NCI-H2196 (cell line): Measurements from ENCODE around the gene TLE3.
A peak's percentile ranks its signal among the peaks of the same experiment; 100 is the strongest.

Experiments
- DNase-seq: peaks from one replicate; lab custom pipeline; 2025; ENCODE audit not compliant: unreplicated experiment; lab: John Stamatoyannopoulos, UW

The TLE3 gene

DNA sequence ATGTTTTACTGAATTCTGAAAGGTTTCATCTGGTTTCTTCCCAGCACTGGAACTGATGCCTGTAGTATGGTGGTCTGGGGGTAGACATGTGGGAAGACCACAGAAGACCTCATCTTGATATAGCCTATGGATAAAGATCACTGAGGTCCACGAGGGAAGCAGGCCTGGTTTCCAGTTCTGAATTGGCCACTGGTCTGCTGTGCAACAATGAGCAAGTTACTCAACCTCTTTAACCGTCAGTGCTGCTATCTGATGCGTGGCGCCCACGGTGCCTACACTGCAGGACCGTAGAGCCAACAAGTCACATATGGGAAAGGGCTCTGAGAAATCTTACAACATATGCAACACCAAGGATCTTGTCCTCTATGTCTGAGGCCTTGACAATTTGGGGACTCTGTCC lies 13.3 kb downstream of the TLE3 start:
- no peak for DNase-seq

GRCh38 chr15:70083946-70084345 lies 13.8 kb downstream of the TLE3 start:
- DNase-seq, result no peak

GRCh38 chr15:70083418-70083817 lies 14.3 kb downstream of the TLE3 start:
- no peak for DNase-seq

GRCh38 chr15:70082281-70082900 lies 15.3 kb downstream of the TLE3 start:
- no peak for DNase-seq

DNA sequence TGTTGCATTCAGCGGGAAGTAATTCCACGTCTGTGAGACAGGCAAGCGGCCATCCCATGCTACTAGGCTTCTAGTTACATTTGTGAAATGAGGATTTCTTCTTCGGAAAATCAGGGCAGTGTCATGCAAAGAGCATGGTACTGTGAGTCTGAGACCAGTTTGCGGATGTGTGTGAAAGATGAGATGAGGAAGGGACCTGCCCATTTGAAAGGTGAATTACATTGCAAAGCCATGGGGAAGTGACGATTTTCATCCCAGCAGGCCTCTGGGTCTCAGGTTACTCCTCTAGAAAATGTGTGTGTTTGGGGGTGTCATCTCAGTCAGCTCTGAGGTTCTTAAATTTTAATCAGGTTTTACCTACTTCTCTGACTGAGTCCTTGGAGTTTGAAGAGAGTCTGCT lies 16.1 kb downstream of the TLE3 start:
- no peak for DNase-seq

- DNase-seq, result no peak
These were observed 17.4 kb downstream of the TLE3 start for GRCh38 chr15:70080347-70080746.

GRCh38 chr15:70079888-70080287 lies 17.8 kb downstream of the TLE3 start:
- no peak for DNase-seq

DNA sequence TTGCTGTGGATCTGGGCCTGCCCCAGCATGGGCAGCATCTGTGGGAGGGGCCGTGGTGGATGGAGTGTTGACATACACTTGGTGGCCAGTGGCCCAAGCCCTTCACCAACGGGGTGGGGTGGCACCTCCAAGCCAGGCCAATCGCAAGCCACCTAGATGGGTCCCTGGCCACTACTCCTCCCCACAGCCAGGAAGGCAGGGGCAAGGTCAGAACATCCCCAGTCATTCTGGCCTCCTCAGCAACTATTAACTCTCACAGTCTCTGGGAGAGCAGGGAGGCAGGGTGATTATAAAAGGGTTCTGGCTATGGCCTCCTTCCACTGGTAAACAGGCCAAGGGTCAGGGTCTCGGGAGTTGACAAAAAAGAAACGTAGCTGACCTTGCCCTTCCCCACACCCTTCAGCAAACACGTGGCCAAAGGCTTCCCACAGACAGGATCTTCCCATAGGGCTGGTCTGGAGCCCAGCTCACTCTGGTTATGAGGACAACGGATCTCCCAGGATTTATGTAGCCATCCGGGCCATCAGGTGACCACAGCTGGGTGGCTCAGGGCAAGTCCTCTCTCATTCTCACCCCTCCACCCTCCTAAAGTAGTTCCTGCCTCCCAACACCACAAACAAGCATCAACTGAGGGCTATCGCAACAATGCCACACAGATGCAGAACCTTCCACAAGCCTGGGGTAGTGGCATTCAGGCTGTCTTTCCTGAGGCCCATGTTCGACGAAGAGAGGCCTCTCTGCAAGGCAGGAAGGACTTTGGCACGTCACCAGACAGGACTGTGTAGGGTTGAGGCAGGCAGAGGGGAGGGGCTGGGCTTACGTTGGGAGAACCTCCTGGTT lies 18.9 kb downstream of the TLE3 start:
- no peak for DNase-seq

DNA sequence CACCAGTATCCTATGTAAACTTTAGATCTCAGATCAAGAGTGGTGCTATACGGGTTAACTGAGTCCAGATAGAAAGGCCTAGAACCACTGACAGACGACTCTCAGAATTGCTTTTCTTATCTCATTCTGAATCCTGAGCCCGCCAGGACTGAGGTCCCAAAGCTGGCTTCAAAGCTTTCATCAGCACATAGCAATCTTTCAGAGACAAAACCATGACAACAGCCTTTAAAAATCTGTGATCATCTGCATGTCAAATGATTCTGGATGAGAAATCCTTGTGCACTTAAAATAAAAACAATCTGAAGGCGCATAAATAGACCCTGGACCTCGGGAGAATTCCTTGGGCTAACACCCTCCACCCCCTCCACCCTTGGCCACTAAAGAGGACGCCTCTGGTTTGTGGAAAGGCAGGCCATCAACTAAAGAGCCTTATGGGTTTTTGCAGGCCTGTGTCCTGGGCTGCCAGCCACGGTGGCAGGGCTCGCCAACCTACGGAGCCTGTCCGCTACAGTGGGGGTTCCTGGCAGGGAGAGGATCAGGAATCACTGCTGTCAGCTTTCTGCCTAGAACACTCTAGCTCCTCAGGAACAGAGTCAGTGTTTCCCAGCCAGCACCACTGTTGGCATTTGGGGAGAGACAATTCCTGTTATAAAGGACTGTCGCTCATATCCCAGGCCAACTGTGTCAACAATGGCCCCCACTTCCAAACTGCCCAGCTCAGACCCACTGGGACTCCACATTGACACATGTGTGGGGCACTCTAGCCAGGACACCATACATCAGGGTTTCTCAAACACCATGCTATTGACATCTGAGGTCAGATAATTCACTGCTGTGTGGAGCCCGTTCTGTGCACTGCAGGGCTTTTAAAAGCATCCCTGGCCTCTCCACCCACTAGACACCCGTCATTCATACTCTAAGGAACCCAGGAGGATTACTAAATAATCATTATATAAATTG lies 20.2 kb downstream of the TLE3 start:
- DNase-seq, result no peak

DNA sequence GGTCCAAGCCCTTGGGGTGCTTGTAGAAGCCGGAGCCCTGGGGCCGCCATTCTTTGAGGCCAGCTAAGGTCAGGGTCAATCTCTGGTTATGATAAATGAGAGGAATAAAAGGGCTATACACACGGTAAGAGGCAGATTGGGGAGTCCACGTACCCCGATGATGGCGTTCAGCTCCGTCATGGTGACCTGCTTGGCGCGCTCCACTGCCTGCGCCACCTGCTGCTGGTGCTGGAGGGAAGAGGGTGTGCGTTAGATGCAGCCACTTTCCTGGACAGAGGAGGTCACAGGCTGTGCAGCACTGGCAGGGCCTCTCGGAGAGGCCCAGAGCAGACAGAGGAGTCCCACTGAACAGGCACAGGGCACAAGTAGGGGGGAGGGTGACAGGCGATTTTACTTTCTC lies 23.3 kb downstream of the TLE3 start:
- no peak for DNase-seq

GRCh38 chr15:70072479-70072878 lies 25.2 kb downstream of the TLE3 start:
- DNase-seq, result no peak

DNA sequence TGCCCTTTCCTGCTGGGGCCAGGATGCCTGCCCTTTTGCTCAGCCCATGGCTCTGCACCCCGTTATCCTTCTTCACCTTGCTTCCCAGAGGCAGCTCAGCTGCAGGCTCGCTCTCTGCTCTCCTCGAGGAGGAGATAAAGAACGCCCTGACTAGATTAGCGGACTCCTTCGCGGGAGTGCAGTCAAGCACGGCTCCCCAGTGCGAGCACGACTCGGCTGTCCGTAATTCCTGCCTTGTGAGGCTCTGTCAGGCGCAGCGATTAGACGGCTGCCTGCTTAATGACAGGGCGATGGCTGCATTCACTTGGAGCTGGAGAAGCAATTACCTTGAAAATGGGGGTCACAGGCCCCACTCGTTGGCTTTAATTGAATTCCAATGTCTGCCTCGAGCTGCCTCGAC lies 25.9 kb downstream of the TLE3 start:
- no peak for DNase-seq

DNA sequence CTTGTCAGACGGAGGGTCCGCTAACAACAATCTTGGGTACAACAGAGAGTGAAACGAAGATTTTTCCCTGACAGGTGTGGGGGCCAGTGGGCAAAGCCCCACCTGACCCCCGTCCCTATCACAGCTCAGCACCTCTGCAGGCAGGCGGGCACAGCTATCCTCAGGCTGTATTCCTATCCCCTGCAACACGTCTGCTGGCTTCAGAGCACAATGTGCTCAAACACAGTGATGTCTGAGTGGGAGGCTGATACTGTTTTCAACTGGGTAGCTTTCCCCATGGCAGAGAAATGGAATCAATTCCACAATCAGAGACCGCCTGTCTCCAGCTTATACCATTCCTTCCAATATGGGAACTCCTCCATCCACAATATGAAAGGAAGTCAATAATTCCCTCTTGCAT lies 28.0 kb downstream of the TLE3 start:
- no peak for DNase-seq

- DNase-seq, result no peak
These were observed 28.7 kb downstream of the TLE3 start for GRCh38 chr15:70068783-70069565.

DNA sequence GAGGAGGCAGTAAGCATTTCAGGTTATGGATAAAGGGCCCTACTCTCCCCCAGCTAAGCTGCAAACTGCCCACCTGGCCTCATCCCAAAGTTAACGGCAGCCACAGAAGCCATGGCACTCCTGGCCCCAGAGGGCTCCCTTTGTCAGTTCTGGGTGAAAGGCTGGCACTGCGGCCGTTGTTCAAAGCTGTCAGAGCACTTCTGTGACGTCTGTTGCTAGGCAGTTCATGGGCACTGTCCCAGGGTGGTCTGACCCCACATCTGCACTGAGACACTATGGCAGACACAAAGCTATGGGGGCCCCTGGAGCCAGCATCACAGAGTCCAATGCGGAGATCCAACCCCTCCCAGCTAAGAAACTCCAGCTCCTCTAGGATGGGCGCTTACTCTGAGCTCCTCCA lies 30.0 kb downstream of the TLE3 start:
- no peak for DNase-seq

GRCh38 chr15:70067011-70067410 lies 30.7 kb downstream of the TLE3 start:
- DNase-seq, result no peak

DNA sequence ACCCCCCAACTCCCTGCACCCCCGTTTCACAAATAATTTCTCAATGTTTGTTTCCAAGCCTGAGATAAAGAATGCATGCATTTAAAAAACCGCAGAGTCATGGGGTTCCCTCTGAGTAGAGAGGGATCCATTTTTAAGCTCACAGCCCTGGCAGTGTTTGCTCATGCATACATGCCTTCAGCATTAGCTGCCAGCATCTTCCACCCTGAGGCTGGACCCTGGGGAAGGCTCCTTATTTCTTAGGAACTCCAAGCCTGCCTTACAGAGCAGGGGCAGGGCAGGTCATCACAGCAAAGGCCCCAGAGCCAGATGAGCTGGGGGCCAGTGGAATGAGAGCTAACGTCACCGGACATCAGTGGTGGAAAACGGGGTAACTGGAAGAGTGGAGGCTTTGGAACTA lies 31.3 kb downstream of the TLE3 start:
- DNase-seq, result no peak

- DNase-seq, result no peak
These were observed 31.7 kb downstream of the TLE3 start for GRCh38 chr15:70066004-70066403.

DNA sequence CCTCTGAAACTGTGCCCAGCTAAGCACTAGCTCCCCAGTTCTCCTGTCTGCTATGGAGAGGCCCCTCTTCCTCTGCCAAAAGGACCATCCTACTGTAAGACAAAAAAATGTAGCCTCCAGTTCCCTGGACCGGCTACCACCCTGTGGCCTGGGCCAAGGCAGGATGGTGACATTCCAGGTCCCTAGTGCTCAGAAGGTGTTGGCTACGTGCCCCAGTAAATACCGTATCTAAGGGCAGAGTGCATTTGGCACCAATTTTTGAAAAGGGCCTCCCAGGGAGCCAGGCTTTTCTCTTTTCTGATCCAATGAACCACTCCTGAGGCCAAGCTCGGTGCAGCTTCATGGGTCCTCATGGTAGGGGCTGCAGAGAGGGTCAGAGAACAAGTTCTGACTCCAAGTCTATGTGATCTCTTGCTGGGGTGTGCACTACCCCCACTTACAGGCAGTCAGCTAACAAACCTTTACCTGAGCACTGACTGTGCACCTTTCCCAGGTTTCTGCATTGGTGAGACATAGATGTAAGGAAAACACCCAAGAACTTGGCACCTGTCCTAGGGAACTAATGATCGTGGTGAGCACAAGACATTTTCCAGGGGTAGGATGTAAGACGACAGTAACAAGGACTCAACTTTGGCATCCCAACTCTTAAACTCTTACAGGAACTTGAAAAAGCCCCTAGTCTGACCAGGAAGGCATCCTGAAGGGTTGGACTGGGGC lies 32.6 kb downstream of the TLE3 start:
- peak; percentile 24 for DNase-seq

DNA sequence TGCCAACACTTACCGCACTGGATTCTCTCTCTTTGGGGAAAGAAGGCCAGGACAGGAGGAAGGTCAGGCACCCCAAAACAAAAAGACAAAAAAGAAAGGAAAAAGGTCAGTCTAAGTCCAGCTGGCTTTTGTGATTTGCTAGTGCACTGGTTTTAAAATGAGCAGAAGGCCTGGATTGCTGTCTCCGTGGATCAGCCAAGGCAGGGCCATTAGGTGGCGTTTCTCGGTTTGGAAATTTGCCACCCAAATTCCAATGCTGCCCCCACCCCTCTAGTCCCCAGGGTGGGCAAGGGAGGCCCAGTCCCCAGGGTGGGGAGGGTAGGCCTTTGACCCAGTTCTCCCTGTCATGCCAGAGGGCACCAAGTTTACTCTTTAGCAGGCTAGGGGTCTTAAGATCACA lies 33.3 kb downstream of the TLE3 start:
- no peak for DNase-seq
